Gastroesophageal sphincter (tissue), 3 donors: ENCODE results near the gene GDF15.

Experiments used
- POLR2A ChIP-seq, 2 donors: fragments of 450-650 bp; IDR thresholded peaks; one replicate each; pipeline ENCODE4 v1.6.1; 2017; ENCODE audit warnings: antibody characterized with exemption in 2 of 2, mild to moderate bottlenecking in 2 of 2, moderate library complexity in 1 of 2
- POLR2AphosphoS5 ChIP-seq: sonication (generic); formaldehyde crosslinking; IDR thresholded peaks from one replicate; pipeline ENCODE4 v1.6.1; 2017; ENCODE audit warnings: antibody characterized with exemption
- TF ChIP-seq, protein P1 (sequence below), 4 experiments: fragments of 200-600 bp in 2 of 4; fragments of 450-650 bp in 2 of 4; sonication (generic) in 1 of 4; IDR thresholded peaks; one replicate each; pipeline ENCODE4 v1.5.1; 2017 to 2019; ENCODE audit warnings: antibody characterized with exemption in 4 of 4, mild to moderate bottlenecking in 2 of 4, moderate library complexity in 2 of 4

DNA sequence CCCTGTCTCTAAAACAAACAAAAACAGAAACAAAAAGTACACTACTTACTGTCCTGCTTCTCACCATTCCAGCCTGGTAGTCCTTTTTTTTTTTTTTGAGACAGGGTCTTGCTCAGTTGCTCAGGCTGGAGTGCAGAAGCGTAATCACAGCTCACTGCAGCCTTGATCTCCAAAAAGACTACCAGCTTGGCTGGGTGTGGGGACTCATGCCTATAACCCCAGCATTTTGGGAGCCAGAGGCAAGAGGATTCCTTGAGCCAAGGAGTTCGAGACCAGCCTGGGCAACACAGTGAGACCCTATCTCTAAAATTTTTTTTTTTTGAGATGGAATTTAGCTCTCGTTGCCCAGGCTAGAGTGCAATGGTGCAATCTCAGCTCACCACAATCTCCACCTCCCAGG is 5.1 kb upstream of the GDF15 start:
- TF ChIP-seq, protein P1, sequence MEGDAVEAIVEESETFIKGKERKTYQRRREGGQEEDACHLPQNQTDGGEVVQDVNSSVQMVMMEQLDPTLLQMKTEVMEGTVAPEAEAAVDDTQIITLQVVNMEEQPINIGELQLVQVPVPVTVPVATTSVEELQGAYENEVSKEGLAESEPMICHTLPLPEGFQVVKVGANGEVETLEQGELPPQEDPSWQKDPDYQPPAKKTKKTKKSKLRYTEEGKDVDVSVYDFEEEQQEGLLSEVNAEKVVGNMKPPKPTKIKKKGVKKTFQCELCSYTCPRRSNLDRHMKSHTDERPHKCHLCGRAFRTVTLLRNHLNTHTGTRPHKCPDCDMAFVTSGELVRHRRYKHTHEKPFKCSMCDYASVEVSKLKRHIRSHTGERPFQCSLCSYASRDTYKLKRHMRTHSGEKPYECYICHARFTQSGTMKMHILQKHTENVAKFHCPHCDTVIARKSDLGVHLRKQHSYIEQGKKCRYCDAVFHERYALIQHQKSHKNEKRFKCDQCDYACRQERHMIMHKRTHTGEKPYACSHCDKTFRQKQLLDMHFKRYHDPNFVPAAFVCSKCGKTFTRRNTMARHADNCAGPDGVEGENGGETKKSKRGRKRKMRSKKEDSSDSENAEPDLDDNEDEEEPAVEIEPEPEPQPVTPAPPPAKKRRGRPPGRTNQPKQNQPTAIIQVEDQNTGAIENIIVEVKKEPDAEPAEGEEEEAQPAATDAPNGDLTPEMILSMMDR (IDR thresholded peaks at IDR 0.05) = no peak
- TF ChIP-seq POLR2A (IDR thresholded peaks at IDR 0.05) = no peak
- TF ChIP-seq POLR2AphosphoS5 = no peak
